GM12864 (cell line): Measurements from ENCODE around the gene MINDY4.

Experiments
- DNase-seq: peaks from one replicate; pipeline ENCODE4 v3.0.0-alpha.2; 2011; ENCODE audit warnings: low read depth
- H3K4me3 ChIP-seq: 2 replicates; pipeline ENCODE4 v1.5.1; 2011; ENCODE audit warnings: mild to moderate bottlenecking, low read depth, low read length, control low read depth
- TF ChIP-seq, protein P1 (sequence below): IDR thresholded peaks from 2 replicates; pipeline ENCODE4 v1.5.1; 2011; ENCODE audit warnings: low read depth, mild to moderate bottlenecking, moderate library complexity, low read length, control low read depth, inconsistent platforms; ENCODE audit errors: missing control alignments

MINDY4 gene

DNA sequence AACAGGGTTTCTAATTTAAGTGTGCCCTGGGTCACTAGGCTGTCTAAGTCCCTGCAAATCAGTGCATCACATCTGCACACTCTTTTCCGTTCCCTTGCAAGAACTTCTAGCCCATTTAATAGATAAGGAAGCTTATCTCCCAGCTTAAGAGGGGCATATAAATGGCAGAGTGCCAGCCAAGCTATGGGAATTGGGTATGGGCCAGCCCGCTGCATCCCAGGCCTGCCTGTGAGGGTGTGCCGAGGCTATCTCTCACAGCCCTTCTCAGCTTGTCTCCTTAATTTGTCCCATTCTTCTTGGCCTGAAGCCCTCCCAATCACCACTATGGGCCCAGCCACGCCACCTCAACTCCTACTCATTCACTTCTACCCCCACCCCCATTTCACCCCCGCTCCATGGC lies 155.1 kb downstream of the MINDY4 start:
- TF ChIP-seq, protein P1, sequence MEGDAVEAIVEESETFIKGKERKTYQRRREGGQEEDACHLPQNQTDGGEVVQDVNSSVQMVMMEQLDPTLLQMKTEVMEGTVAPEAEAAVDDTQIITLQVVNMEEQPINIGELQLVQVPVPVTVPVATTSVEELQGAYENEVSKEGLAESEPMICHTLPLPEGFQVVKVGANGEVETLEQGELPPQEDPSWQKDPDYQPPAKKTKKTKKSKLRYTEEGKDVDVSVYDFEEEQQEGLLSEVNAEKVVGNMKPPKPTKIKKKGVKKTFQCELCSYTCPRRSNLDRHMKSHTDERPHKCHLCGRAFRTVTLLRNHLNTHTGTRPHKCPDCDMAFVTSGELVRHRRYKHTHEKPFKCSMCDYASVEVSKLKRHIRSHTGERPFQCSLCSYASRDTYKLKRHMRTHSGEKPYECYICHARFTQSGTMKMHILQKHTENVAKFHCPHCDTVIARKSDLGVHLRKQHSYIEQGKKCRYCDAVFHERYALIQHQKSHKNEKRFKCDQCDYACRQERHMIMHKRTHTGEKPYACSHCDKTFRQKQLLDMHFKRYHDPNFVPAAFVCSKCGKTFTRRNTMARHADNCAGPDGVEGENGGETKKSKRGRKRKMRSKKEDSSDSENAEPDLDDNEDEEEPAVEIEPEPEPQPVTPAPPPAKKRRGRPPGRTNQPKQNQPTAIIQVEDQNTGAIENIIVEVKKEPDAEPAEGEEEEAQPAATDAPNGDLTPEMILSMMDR = no peak
- no peak for DNase-seq
- no peak overlapping the region for H3K4me3 ChIP-seq

GRCh38 chr7:30927040-30927439 lies 155.8 kb downstream of the MINDY4 start:
- TF ChIP-seq, protein P1 = no peak
- no peak for DNase-seq
- H3K4me3 ChIP-seq = no peak overlapping the region

GRCh38 chr7:30927559-30927958 lies 156.3 kb downstream of the MINDY4 start:
- DNase-seq = no peak

DNA sequence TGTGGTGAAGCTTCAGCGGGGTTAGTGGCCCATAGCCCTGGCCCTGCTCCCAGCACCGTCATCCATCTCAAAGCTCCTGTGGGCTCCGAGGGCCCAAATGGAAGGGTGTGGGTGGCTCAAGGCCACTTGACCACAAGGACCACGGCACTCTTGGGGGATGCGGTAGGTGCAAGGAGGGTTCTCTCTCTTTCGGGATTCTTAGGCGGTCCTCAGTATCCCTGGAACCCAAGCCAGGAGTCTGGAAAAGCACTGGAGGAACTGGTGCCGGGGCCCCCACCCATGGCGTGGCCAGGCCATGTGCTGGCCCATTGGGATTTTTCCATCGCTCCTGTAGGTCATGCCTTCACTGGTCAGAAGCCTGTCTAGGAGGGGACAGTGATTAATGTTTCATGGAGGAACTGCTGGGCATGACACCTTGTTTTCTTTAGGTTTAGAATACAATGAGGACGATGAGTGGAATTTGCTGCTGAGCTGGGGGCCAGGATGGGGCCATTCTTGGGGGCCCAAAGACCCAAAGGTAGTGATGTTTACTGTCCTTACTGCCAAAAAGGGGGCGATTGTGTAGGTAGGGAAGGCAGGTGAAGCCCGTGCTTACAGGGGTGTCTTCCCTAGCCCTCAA lies 157.1 kb downstream of the MINDY4 start:
- no peak for DNase-seq
- H3K4me3 ChIP-seq = no peak overlapping the region
- TF ChIP-seq, protein P1 = no peak

More at GRCh38 chr7:30927559-30927958, 156.3 kb downstream of the MINDY4 start:
- H3K4me3 ChIP-seq = no peak overlapping the region
- TF ChIP-seq, protein P1 = no peak

GRCh38 chr7:30929686-30930085 lies 158.5 kb downstream of the MINDY4 start:
- no peak for DNase-seq
- TF ChIP-seq, protein P1 = no peak
- no peak overlapping the region for H3K4me3 ChIP-seq

DNA sequence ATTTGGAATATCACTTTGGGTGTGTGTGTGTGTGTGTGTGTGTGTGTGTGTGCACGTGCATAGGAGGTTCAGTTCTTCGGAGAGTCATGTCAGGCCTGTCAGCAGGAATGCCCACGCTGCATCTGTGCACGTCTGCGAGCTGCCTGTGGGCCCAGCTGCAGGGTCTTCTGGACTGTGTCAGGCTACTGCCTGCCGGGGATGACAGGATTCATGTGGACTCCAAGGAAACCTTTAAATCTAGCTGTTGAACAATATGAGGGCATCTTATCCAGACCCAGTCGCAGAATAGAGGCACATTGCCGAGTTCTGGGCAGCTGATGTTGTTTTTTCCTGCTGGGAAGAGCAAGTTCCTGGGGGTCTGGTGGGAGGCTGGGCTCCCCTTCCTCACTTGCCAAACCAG lies 159.4 kb downstream of the MINDY4 start:
- DNase-seq = no peak
- H3K4me3 ChIP-seq = no peak overlapping the region
- TF ChIP-seq, protein P1 = no peak
